Naive thymus-derived CD4-positive, alpha-beta T cell (primary cell): ENCODE results near the gene ZC2HC1B. TPM values are rescaled to one million over a fixed set of nuclear protein-coding genes. Genes with fewer than 3 reads are reported as not detected.
"Not testable (repeated sequence)": the region's sequence is repeated elsewhere in the genome, so short reads cannot be mapped to it uniquely, and the experiment has no call there.

Source experiments
- ATAC-seq: fragments of 150-1000 bp; cut with Tn5 transposase; 2 replicates; pipeline ENCODE4 v1.10.0; 2021; ENCODE audit warnings: mild to moderate bottlenecking, moderate library complexity
- CTCF ChIA-PET: fragments of 350-600 bp; sonication (Branson Sonifier 250); formaldehyde crosslinking; loops from one replicate; lab custom pipeline; 2021; ENCODE audit warnings: antibody characterized with exemption; lab: Charles Lee
- POLR2A ChIA-PET: fragments of 350-600 bp; sonication (Branson Sonifier 250); formaldehyde crosslinking; loops from one replicate; lab custom pipeline; 2021; ENCODE audit warnings: antibody characterized with exemption, inconsistent platforms; lab: Charles Lee
- DNase-seq, 9 donors: peaks; one replicate each; pipeline versions ENCODE4 v3.0.0 to v3.0.0-alpha.2; 2020 to 2022; ENCODE audit warnings: mixed read lengths in 1 of 9
- H3K27ac ChIP-seq: one replicate; pipeline ENCODE4 v1.7.0; 2013; ENCODE audit warnings: mild to moderate bottlenecking, low read depth, low read length, moderate library complexity
- H3K27me3 ChIP-seq, 2 donors: one replicate each; pipeline ENCODE4 v1.7.0; 2013; ENCODE audit warnings: low read length in 2 of 2, mild to moderate bottlenecking in 2 of 2, moderate library complexity in 2 of 2; ENCODE audit not compliant: control insufficient read depth in 2 of 2, insufficient read depth in 2 of 2
- H3K36me3 ChIP-seq, 3 experiments: 1 replicate in 2 of 3; 2 replicates in 1 of 3; pipeline ENCODE4 v1.7.0; 2013; ENCODE audit warnings: low read length in 3 of 3, mild to moderate bottlenecking in 3 of 3, moderate library complexity in 1 of 3; ENCODE audit not compliant: insufficient read depth in 3 of 3, control insufficient read depth in 2 of 3
- H3K4me1 ChIP-seq, 2 donors: one replicate each; pipeline ENCODE4 v1.7.0; 2013; ENCODE audit warnings: low read length in 2 of 2, mild to moderate bottlenecking in 2 of 2, moderate library complexity in 1 of 2; ENCODE audit not compliant: control insufficient read depth in 2 of 2, insufficient read depth in 2 of 2
- H3K4me3 ChIP-seq: 2 replicates; pipeline ENCODE4 v1.7.0; 2013; ENCODE audit warnings: mild to moderate bottlenecking, low read length
- H3K9me3 ChIP-seq, 3 experiments: 1 replicate in 2 of 3; 2 replicates in 1 of 3; pipeline ENCODE4 v1.7.0; 2013; ENCODE audit warnings: low read length in 3 of 3; ENCODE audit not compliant: control insufficient read depth in 2 of 3
- H3K27ac Mint-ChIP-seq, 9 donors: one replicate each; pipeline ENCODE4 v1.8.0; 2020 to 2022; ENCODE audit warnings: mixed read lengths in 9 of 9, mild to moderate bottlenecking in 8 of 9, moderate library complexity in 5 of 9, inconsistent platforms in 2 of 9
- H3K27me3 Mint-ChIP-seq, 5 donors: one replicate each; pipeline ENCODE4 v1.8.0; 2021 to 2022; ENCODE audit warnings: mixed read lengths in 5 of 5, mild to moderate bottlenecking in 1 of 5
- H3K36me3 Mint-ChIP-seq, 5 donors: one replicate each; pipeline ENCODE4 v1.8.0; 2020 to 2022; ENCODE audit warnings: mixed read lengths in 5 of 5, mild to moderate bottlenecking in 3 of 5, inconsistent platforms in 1 of 5
- H3K4me1 Mint-ChIP-seq, 7 donors: one replicate each; pipeline ENCODE4 v1.8.0; 2020 to 2022; ENCODE audit warnings: mixed read lengths in 7 of 7, mild to moderate bottlenecking in 3 of 7, inconsistent platforms in 1 of 7
- H3K4me3 Mint-ChIP-seq, 10 donors: one replicate each; pipeline ENCODE4 v1.8.0; 2020 to 2022; ENCODE audit warnings: mild to moderate bottlenecking in 10 of 10, mixed read lengths in 10 of 10, moderate library complexity in 6 of 10, inconsistent platforms in 2 of 10
- H3K9me3 Mint-ChIP-seq, 11 donors: one replicate each; pipeline ENCODE4 v1.8.0; 2020 to 2022; ENCODE audit warnings: mixed read lengths in 11 of 11, mild to moderate bottlenecking in 4 of 11, inconsistent platforms in 1 of 11, moderate library complexity in 1 of 11
- intact Hi-C, 2 donors: fragments of 100-400 bp; cut with micrococcal nuclease; formaldehyde crosslinking; loops; one replicate each; pipeline ENCODE4 v1.15.1; 2023
- polyA plus RNA-seq, 2 donors: library from polyadenylated mRNA; unstranded; fragments of 300-500 nt; fragmentation: Illumina TruSeq; gene quantifications; one replicate each; pipeline ENCODE4 v1.2.3, GENCODE V29; 2021
- total RNA-seq, 6 experiments: library from RNA in 5 of 6; stranded (reverse) in 5 of 6; gene quantifications; 1 replicate in 5 of 6; 2 replicates in 1 of 6; pipeline ENCODE4 v1.2.3 and lab custom pipeline; 2021 to 2026

The ZC2HC1B gene
- total and polyA plus RNA-seq, 7 experiments from 2014 or later: 0.49 TPM; not detected in 6

GRCh38 chr6:143843677-143843999 lies 20.6 kb upstream of the ZC2HC1B start:
- ATAC-seq (peak; percentile 15), DNase-seq (peak in 1 of 9 donors; percentile 2)
- Mint-ChIP-seq H3K27me3 (no peaks in the 10 kb centered on the region), H3K4me3 (peak overlapping the region; percentile 93 to 99 (median 96)), H3K27ac (peak overlapping the region; percentile 91 to 99 (median 97)), H3K36me3 (peaks cover 11 to 32% (median 30%) of the 10 kb centered on the region in 5 donors), H3K9me3 (peaks cover 0 to 1% (median 0%) of the 10 kb centered on the region in 11 donors), H3K4me1 (peaks cover 22 to 47% (median 36%) of the 10 kb centered on the region in 7 donors)
- Histone ChIP-seq H3K4me1 (peaks cover 6 to 11% of the 10 kb centered on the region in 2 donors), H3K27ac (peak overlapping the region; percentile 92), H3K9me3 (no peaks in the 10 kb centered on the region), H3K36me3 (peaks cover 14 to 39% (median 17%) of the 10 kb centered on the region in 3 experiments), H3K4me3 (peak overlapping the region; percentile 99), H3K27me3 (no peaks in the 10 kb centered on the region)
- CTCF ChIA-PET: interaction anchor here (1.0 kb wide), 2 partner anchors 11 to 268 kb away, joined by 3 read pairs; no protein-coding TSS in a partner anchor
- POLR2A ChIA-PET: interaction anchor here (0.7 to 1.3 kb wide), 6 partner anchors 11 to 1697 kb away, joined by 3 to 5 read pairs (median 4); partner anchors contain the start of genes NMBR and SF3B5
- intact Hi-C loops: loop anchor here (1.0 to 10.0 kb wide), 22 partner anchors 37 to 1969 kb away; partner anchors contain the start of genes ADAT2 (in 2 of the 2), FUCA2 (in 2 of the 2), HIVEP2 (in 2 of the 2) and NMBR (in 2 of the 2)

- H3K36me3 Mint-ChIP-seq: peaks cover 14 to 35% (median 33%) of the 10 kb centered on the region in 5 donors
- H3K36me3 ChIP-seq: peaks cover 14 to 43% (median 17%) of the 10 kb centered on the region in 3 experiments
- ChIA-PET CTCF (interaction anchor here (0.6 to 1.0 kb wide), 2 partner anchors 96 to 269 kb away, joined by 3 to 4 read pairs; no protein-coding TSS in a partner anchor), POLR2A (interaction anchor here (0.8 to 1.2 kb wide), 2 partner anchors 14 to 1698 kb away, joined by 3 read pairs; partner anchors contain the start of gene NMBR)
- H3K4me1 ChIP-seq: peaks cover 6 to 11% of the 10 kb centered on the region in 2 donors
- intact Hi-C loops: loop anchor here (2.0 to 10.0 kb wide), 7 partner anchors 97 to 1968 kb away; partner anchors contain the start of genes HIVEP2 (in 2 of the 2), FBXO30 (in 1 of the 2), FUCA2 (in 1 of the 2) and PLAGL1 (in 1 of the 2)
- ATAC-seq (no peak), DNase-seq (peak in 2 of 9 donors; percentile 1 to 2)
- peak overlapping the region; percentile 93 to 99 (median 96) for H3K4me3 Mint-ChIP-seq
- no peaks in the 10 kb centered on the region for H3K27me3 ChIP-seq
- peaks cover 25 to 49% (median 39%) of the 10 kb centered on the region in 7 donors for H3K4me1 Mint-ChIP-seq
- H3K9me3 Mint-ChIP-seq: peaks cover 0 to 1% (median 0%) of the 10 kb centered on the region in 11 donors
- H3K4me3 ChIP-seq: peak overlapping the region; percentile 99
- peak overlapping the region; percentile 91 to 99 (median 97) for H3K27ac Mint-ChIP-seq
- no peaks in the 10 kb centered on the region for H3K9me3 ChIP-seq
- no peaks in the 10 kb centered on the region for H3K27me3 Mint-ChIP-seq
- peak overlapping the region; percentile 92 for H3K27ac ChIP-seq
Observed at GRCh38 chr6:143844006-143844405, 20.3 kb upstream of the ZC2HC1B start.

- Mint-ChIP-seq H3K27ac (peak overlapping the region in 1 of 9 donors; percentile 16), H3K4me1 (peaks cover 25 to 60% (median 47%) of the 10 kb centered on the region in 7 donors), H3K36me3 (peaks cover 24 to 46% (median 44%) of the 10 kb centered on the region in 5 donors), H3K4me3 (peak overlapping the region in 5 of 10 donors; percentile 23 to 96 (median 40)), H3K27me3 (no peaks in the 10 kb centered on the region), H3K9me3 (peaks cover 0 to 1% (median 0%) of the 10 kb centered on the region in 11 donors)
- intact Hi-C loops: loop anchor here in 1 of 2 donors (2.0 to 10.0 kb wide), 2 partner anchors 96 to 160 kb away; partner anchors contain the start of gene PLAGL1
- peaks cover 6 to 11% of the 10 kb centered on the region in 2 donors for H3K4me1 ChIP-seq
- DNase-seq (no peak), ATAC-seq (no peak)
- no peak overlapping the region for H3K4me3 ChIP-seq
- no peaks in the 10 kb centered on the region for H3K27me3 ChIP-seq
- ChIA-PET CTCF (interaction anchor here (1.0 kb wide), 1 partner anchor 95 kb away, joined by 4 read pairs; no protein-coding TSS in a partner anchor), POLR2A (no interaction called here)
- H3K36me3 ChIP-seq: peaks cover 17 to 52% (median 20%) of the 10 kb centered on the region in 3 experiments
- no peaks in the 10 kb centered on the region for H3K9me3 ChIP-seq
- no peak overlapping the region for H3K27ac ChIP-seq
Observed at GRCh38 chr6:143845033-143845432, 19.2 kb upstream of the ZC2HC1B start.

GRCh38 chr6:143851706-143852105 lies 12.6 kb upstream of the ZC2HC1B start:
- H3K36me3 ChIP-seq: peaks cover 13 to 60% (median 18%) of the 10 kb centered on the region in 3 experiments
- intact Hi-C loops, H3K27ac Mint-ChIP-seq, H3K27me3 ChIP-seq, H3K27me3 Mint-ChIP-seq, H3K27ac ChIP-seq, H3K4me1 ChIP-seq, H3K4me3 ChIP-seq, POLR2A ChIA-PET, ATAC-seq, H3K4me3 Mint-ChIP-seq, H3K9me3 ChIP-seq, CTCF ChIA-PET, DNase-seq: not testable (repeated sequence)
- peaks cover 26 to 68% (median 56%) of the 10 kb centered on the region in 7 donors for H3K4me1 Mint-ChIP-seq
- peaks cover 0 to 36% (median 9%) of the 10 kb centered on the region in 11 donors for H3K9me3 Mint-ChIP-seq
- H3K36me3 Mint-ChIP-seq: peaks cover 68 to 95% (median 91%) of the 10 kb centered on the region in 5 donors

- H3K9me3 ChIP-seq, CTCF ChIA-PET, H3K27me3 Mint-ChIP-seq, H3K27ac ChIP-seq, DNase-seq, H3K4me3 ChIP-seq, intact Hi-C loops, H3K4me1 ChIP-seq, ATAC-seq, POLR2A ChIA-PET, H3K27ac Mint-ChIP-seq, H3K27me3 ChIP-seq: not testable (repeated sequence)
- H3K36me3 ChIP-seq: peaks cover 18 to 66% (median 32%) of the 10 kb centered on the region in 3 experiments
- peak overlapping the region in 2 of 10 donors; percentile 6 to 14 for H3K4me3 Mint-ChIP-seq
- peaks cover 59 to 96% (median 93%) of the 10 kb centered on the region in 5 donors for H3K36me3 Mint-ChIP-seq
- peaks cover 0 to 36% (median 9%) of the 10 kb centered on the region in 11 donors for H3K9me3 Mint-ChIP-seq
- peaks cover 17 to 47% (median 37%) of the 10 kb centered on the region in 7 donors for H3K4me1 Mint-ChIP-seq
Observed at GRCh38 chr6:143855057-143855456, 9.2 kb upstream of the ZC2HC1B start.

- H3K27ac Mint-ChIP-seq, CTCF ChIA-PET, H3K4me3 ChIP-seq, H3K27me3 Mint-ChIP-seq, intact Hi-C loops, DNase-seq, H3K27ac ChIP-seq, H3K4me1 ChIP-seq, H3K27me3 ChIP-seq, POLR2A ChIA-PET, H3K9me3 ChIP-seq, H3K4me3 Mint-ChIP-seq, ATAC-seq: not testable (repeated sequence)
- Mint-ChIP-seq H3K9me3 (peaks cover 0 to 30% (median 7%) of the 10 kb centered on the region in 11 donors), H3K4me1 (peaks cover 12 to 44% (median 27%) of the 10 kb centered on the region in 7 donors), H3K36me3 (peaks cover 53 to 89% (median 87%) of the 10 kb centered on the region in 5 donors)
- H3K36me3 ChIP-seq: peaks cover 18 to 66% (median 31%) of the 10 kb centered on the region in 3 experiments
Observed at GRCh38 chr6:143856762-143857161, 7.5 kb upstream of the ZC2HC1B start.
